NOMO-1 treated with DMSO at 0.1 percent for 48 hours (cell line): ENCODE measurements around the gene SLC35F1.

ENCODE experiments used
- DNase-seq: peaks from one replicate; lab custom pipeline; 2025; ENCODE audit not compliant: unreplicated experiment; lab: John Stamatoyannopoulos, UW

SLC35F1 gene

DNA sequence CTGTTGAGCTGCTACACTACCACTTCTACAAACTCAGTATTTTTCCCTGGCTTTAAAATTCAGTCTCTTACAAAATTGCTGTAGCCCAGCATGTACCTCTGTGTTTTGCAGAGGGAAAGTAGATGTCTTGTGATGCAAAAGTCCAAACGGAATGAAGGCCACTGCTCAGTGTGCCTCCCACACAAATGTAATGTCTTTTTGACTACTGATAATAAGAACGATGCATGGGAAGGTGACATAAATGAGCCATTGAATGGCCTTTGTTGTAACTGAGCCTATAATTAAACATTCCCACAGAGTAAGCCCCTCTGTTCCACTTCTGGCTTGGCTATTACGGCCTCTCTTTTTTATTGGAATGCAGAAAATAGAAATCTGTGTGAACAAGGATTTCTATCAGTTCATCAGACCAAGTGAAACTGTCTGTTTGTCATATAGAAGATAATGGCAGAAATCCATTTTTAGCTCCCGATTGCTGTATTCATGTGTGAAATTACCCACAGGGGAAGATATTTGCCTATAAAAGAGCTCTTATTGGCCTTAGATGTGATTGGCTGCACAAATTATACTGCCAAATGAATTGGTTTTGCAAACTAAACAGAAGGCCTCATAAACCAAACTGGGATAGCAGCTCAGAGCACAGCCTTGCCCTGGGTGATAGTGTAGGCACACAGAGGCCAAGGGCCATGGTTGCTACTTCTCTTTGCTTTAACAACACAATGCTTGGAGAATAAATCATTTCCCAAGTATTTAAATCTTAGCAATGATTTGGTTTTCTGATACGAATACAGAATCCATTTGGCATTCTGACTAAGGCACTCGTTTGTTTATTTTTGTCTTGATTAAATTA, 399.6 kb downstream of the SLC35F1 start:
- DNase-seq: no peak

DNA sequence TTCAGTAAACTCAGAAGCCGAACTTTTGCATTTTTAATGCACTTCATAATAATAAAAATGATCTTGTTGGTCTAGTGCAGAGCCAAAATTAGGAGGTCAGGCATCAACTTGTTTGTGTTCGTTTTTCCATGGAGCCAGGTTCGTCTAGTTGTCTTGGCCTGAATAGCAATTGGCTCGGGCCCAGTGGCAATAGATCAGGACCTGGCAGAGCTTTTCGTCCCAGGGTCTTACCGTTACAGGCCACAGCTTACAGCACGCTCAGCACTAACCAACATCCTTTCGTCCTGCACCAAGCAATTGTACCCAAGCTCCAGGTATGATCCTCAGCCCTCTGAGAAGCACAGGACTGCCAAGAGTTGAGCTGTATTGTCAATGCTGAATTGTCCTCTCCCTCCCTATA, 400.5 kb downstream of the SLC35F1 start:
- DNase-seq: no peak

DNA sequence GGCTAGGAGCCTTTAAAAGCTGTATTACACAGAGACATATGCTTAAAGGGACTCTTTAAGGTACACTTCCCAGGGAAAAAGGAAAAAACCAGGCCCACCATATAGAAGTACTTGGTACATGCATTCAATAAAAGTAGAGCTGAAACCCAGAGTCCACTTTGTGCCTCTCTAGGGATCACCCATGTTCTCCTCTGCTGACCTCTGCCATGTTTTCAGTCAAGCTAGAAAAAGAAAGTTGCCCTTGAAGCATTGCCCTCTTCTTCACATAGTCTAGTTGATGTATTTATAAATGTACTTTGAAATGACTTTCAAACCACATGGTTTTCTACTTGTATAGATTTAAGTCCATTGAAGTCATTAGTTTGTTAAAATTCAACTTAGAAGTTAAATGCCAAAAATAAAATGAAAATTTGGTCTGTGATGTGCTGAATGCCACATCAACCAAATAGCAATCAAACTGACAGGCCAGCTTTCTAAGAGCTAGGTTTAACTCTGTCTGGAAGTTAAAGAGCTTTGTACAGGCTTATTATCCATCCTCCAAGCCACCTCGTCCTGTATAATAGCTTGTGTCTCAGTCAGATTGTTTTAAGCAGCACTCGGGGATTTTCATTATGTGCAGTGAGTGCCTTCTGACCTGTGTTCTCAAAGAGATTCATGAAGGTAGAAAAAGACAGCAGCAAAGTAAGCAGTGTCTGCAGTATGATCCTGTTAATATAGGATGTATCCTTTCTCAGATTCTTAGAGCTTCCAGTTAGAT, 402.5 kb downstream of the SLC35F1 start:
- no peak for DNase-seq

DNA sequence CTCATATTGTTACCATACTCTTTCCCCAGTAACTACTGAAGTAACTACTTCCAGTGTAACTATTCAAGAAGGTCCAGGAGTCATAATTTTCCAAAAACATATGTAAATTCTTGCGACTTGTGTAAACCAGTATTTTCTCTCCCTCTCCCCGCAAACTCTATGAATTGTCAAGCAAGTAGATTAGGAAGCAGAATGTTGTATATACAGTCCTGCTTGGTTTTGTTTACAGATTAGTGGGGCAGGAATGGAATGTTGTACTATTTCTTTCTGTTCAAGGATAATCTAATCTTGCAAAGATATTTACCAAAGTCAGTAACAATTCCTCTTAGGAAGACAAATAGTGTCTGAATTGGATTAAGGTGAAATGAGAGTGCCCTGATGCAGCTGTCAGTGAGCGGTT, 406.1 kb downstream of the SLC35F1 start:
- no peak for DNase-seq

DNA sequence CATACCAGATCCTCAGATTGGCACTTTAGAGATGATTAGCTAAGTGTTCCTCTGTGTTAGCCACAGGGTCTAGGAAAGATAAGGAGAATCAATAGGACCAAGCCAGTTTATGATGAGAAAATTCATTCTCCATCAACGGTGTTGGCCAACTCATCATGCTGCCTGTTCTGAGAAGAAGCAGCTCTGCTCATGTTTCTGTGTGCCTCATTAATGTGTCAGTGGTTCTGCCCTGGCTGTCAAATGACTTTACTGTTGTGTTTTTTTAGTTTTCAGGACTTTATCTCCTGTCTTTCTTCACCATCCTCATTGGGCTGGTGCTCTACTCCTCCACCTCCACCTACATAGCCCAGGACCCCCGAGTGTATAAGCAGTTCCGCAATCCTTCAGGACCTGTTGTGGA, 406.7 kb downstream of the SLC35F1 start:
- no peak for DNase-seq

DNA sequence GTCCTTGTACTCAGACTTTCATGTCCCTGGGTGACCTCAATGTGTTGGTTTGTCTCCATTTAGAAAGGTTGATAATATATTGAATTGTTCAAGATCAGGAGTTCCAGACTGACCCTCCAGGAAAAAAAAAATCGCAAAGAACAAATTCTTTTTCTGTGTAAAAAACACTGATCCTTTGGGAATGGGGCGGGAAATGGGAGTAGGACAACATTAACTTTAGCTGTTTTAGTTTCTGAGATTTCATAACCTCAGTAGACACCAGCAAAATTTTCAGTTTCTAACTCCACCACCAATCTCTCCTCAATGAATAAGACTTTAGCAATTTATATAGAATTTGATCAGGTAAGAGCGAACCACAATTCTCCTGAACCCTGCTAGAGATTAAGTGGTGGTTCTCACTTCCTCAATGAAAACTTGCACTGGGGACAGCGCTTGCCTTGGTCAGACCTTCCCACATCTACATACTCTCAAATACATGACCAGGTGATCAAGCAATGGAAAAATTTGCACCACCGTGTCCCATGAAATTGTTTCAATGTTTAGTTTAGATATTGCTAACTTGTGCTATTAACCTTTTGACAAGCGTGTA, 409.8 kb downstream of the SLC35F1 start:
- DNase-seq: no peak

DNA sequence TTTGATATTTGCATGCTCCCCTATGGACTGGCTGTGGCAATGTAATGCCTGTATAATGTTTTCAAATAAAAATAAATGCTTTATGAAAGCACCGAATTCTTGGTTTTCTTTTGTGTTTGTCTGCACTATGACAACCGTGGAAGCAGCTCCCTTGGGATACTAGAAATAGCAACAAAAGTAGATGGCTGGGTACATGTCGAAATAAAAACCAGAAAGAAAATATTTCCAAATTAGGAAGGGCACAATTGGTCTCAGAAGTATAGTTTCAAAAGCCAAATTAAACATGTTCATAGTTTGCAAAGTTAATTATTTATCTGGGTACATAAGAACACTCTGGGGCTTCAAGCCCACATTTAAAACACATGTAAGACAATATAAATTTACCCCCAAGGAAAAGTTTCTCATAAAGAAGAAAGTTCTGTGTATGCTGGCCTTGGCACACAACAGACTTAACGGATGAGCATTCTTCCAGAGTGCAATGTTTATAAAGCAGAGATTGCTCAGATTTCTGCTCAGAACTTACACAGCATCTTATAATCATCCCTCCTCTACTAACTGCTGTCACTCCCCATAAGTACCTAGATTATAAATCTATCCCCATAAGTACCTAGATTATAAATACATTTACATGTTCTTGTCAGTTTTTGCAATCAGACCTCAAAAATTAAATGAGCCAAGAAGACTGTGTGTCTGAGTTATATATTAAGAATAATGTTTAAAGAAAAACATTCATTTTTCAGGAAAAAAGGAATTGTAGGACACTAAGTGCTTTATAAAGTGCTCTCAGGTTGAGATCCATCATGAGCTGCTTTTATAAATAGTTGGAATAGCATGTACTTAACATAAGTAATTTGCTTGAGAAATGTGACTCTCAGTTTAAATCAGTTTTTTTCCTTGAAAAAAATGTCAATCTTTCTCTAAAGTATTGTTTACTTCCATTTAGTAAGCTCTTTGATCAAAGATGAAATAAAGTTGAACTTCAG, 410.8 kb downstream of the SLC35F1 start:
- DNase-seq: no peak

DNA sequence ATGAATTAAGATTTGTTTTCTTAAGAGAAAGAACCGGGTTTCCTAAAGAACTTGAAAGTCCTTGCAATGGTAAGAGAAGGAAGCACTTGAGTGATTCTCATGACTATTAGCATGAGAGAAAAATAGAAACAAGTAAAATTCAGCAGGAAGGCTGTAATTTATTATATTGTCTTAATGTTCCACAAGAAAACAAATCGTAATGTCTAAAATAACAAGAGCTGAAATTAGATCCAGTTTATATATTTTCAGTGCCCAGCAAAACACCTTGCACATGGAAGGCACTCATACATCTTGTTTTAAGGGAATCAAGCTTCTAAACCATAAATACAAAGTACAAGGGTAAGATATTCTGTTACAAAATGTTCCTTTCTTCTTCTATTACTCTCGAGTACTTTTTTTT, 411.6 kb downstream of the SLC35F1 start:
- DNase-seq: no peak

DNA sequence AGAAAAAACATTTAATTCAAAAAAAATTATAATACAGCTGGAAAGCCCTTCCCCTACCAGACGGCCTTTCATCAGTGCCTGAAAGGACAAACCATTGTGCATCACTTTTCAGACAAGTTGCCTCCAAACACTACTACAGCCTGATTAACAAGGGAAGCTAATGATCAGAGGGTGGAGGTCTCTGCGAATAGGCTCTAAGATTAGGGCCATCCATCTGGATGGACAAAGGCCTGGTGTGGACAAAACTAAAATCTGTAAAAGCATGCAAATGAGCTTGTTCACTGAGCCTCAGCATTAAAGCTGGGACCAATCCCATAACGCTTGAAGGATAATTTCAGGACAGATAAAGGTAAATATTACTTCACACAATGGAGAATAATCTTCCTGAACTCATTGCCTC, 412.4 kb downstream of the SLC35F1 start:
- no peak for DNase-seq

DNA sequence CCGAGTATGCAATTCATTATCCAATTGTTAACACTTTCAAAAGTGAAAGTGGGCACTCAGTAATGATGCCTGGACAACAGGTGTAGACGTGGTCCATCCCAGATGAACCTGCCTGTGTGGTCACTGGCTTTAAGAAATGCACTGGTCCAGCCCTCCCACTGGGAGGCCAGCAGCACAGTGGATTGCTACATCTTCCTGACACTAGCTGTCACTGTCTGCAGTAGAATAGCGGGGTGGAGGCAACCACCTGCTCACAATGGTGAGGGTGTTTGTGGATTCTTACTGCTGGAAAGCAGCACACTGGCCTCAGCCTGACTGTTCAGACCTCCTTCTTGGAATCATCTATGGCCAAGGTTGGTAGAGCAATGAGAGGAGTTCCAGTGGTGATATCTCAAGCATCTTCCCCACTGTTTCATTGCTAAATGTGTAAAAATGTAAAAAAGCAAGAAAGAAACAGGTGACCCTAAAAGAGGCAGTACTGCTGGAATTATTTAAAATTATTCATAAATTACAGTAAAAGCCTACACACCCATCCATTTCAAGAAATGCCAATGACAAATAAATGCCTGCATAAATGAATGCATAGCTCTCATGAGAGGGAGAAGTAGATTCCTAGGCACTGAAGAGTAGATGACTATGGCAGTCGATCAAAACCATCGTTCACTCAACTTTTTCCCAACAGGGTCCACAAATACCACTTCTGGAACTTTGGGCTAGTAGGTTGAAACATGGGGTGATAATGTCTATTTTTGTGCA, 413.0 kb downstream of the SLC35F1 start:
- DNase-seq: no peak

DNA sequence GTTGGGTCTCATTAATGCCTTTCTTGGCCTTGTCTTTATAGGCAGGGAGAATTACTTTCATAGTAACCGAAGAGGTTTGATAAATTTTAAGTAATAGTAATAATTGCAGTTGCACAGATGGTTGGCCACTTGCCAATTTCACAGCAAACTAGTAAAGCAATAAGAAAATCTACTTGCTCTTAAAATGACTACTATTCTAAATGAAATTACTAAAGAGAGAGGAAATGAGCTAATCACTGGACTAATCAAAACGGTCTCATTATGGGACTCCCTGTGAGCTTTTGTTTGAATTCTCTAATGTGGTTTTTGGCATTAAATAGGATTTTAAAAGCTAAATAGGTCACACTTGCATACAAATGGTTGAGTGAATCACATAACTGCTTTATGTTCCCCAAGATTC, 413.6 kb downstream of the SLC35F1 start:
- no peak for DNase-seq

DNA sequence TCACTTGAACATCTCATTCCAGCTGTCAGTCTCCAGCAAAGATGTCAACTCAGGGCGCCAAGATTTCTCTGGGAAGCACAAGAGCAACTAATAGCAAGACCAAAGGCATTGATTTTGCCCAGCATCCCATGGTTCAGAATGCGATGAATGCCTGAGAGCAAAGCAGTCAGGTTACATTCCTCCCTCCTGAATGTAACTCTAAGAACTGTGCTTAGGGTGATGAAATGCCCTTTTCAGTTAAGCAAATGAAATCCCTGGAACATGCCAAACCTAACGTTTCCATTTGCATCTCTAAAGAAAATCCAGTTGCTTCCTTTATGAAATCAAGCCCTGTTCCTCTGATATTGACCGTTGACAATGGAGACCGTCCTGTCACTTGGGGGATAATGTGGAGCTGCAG, 417.1 kb downstream of the SLC35F1 start:
- no peak for DNase-seq

DNA sequence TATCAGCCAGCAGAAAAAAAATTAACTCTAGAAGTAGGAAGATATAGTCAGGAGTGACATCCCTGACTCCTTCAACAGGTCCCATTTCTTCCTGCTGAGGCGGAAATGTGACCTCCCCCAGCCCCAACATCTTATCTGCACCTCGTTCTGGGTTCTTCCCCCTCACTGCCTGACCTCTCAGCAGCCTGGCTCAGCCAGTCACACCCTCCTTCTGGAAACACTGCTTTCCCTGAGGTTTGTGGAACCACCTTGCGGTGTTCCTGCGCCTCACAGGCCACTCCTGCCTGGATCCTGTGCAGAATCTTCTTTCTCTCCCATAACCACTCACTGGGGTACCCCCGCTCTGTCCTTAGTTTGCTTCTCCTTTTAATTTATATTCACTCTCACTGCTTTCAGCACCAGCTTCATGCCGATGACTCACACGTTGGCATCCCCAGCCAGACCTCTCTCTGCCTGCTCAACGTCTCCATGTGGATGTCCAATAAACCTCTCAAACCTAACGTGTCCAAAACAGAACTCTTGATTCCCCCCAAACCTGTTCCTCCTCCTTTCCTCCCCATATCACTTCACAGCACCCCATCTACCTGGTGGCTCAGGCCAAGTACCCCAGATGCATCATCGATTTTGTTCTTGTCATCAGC, 418.3 kb downstream of the SLC35F1 start:
- DNase-seq: no peak

DNA sequence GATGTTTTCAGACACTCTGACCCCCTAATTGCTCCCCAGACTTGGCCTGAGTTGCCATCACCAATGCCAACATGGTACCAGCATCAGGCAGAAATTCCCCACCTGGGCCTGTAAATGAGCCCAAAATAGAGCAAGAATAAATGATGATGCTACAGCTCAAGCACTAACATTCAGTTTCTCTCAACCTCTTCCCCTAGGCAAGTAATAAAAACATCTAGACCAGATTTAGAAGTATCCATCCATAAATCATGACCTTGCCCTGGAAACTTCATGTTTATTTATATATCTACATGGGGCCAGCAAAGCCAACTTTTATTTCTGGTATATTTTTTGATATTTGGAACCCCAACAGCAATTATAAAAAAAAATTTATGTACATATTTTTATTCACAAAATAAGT, 419.6 kb downstream of the SLC35F1 start:
- DNase-seq: no peak

DNA sequence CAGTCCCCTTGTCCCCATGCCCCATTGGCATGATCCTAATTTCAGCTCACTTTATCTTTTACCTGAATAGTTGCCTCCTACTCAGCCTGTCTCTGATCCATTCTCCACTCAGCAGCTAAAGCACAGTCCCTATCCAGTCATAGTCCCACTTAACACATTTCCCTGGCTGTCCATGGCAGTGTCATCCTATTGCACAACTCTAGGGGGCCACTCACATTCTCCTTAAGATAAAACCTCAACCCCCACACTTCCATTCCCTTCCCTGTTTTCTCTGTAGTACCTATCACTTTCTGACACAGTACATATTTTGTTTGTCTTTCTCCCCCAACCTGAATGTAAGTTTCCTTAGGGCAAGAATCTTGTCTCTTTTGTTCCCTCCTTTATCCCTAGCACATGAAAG, 420.2 kb downstream of the SLC35F1 start:
- DNase-seq: no peak

DNA sequence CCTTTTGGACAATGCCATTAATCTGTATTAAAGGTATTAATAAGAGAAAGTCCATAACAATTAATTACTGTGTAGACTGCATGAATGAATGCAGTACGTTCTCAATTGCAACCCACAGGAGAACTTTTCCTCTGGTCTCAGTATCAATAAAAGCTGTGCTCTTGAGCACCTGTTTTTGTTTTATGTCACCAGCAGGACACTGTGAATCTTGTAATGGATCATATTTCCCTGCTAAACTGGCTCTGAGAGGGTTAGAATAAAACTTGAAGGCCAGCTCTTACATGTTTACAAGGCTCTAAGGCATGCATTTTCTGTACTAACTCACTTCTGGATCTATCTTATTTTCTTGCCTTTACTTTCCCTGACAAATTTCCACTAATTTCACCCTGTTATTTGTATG, 426.7 kb downstream of the SLC35F1 start:
- no peak for DNase-seq

DNA sequence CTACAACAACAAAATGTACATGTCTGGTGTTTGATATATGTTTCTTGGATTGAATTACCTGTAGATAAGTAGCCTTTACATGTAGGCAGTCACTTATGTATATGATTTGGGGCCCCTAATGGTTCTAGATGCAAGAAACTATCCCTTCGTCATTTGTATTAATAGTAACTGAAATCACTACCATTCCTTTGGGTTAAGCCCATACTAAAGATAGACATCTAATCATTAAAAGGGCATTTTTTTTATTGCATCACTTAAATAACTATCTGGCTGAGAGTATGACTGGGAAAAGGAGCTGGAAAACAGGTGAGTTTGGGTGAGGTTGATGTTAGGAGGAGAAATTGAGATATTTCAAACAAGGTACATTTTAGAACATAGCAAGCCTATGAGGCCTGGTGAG, 427.6 kb downstream of the SLC35F1 start:
- no peak for DNase-seq

DNA sequence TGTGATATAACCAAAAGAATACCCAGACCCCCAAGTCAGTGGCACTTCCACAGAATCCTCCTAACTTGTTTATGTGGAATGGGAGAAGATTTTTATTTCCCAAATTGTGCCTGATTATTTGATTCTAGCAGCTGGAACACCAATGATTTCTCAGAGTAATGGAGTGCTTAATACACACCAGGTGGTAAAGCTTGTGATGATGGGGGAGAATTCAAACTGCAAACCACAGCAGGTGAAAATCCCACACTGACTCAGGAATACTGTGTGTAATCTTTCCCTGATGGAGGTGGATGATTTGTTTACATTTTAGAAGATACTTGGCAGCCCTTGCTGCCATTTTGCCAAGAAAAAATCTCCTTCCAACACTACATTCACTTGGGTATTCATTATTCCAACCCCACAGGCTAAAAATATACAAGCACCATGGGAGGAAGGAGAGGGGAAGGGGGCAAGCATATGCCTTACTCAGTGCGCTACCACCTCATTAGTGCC, 428.3 kb downstream of the SLC35F1 start:
- DNase-seq: no peak

DNA sequence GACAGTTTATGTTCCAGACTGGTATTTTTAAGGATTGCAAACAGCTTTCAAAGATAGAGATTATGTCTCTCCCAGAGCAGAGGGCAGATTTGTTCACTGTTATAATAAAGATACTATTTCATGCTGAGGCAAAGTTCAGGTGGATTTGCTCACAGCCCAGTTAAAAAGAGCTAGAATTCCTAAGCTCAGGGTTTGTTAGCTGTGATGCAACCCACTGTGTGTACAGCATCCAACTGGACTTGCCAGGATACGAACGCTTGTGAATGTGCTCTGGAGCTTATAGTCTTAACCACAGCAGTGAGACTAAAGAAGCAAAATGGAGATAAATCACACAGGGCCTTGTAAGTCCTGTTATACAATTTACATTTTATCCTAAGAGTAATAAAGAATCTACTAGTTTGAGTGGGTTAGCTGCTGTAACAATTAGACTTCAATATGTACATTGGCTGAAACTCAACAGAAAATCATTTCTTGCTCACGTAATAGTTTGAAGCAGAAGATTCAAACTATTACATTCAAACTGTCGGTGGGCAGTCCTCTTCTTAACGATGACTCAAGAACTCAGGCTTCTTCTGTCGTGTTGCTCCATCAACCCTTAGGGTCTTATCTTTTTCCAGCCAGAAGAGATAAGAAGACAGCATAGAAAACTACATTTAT, 437.1 kb downstream of the SLC35F1 start:
- DNase-seq: no peak
